Endothelial cell (in vitro differentiated cells): ENCODE data around the gene EYA2. TPM values are rescaled to one million over a fixed set of nuclear protein-coding genes. Genes with fewer than 3 reads are reported as not detected.
"Not testable (repeated sequence)": the region's sequence is repeated elsewhere in the genome, so short reads cannot be mapped to it uniquely, and the experiment has no call there.

Experiments
- DNase-seq: peaks from one replicate; pipeline ENCODE4 v3.0.0; 2021; ENCODE audit warnings: low spot score
- H3K27ac Mint-ChIP-seq: one replicate; pipeline ENCODE4 v1.8.0; 2021; ENCODE audit warnings: mixed read lengths, inconsistent platforms; ENCODE audit not compliant: unreplicated experiment
- H3K27me3 Mint-ChIP-seq: one replicate; pipeline ENCODE4 v1.8.0; 2021; ENCODE audit warnings: mild to moderate bottlenecking, moderate library complexity, mixed read lengths, inconsistent platforms; ENCODE audit not compliant: unreplicated experiment
- H3K36me3 Mint-ChIP-seq: one replicate; pipeline ENCODE4 v1.8.0; 2021; ENCODE audit warnings: mild to moderate bottlenecking, low read depth, mixed read lengths, inconsistent platforms; ENCODE audit not compliant: unreplicated experiment
- H3K4me1 Mint-ChIP-seq: one replicate; pipeline ENCODE4 v1.8.0; 2021; ENCODE audit warnings: mild to moderate bottlenecking, mixed read lengths, inconsistent platforms; ENCODE audit not compliant: unreplicated experiment
- H3K4me3 Mint-ChIP-seq: one replicate; pipeline ENCODE4 v1.8.0; 2021; ENCODE audit warnings: mild to moderate bottlenecking, mixed read lengths, inconsistent platforms; ENCODE audit not compliant: unreplicated experiment
- H3K9me3 Mint-ChIP-seq: one replicate; pipeline ENCODE4 v1.8.0; 2021; ENCODE audit warnings: mixed read lengths, inconsistent platforms; ENCODE audit not compliant: unreplicated experiment
- total RNA-seq: library from RNA; stranded (reverse); fragmentation: NEBNext Ultra II Directional; extraction: Animal tissue kit (Norgen Biotek cat#: 25700); gene quantifications from one replicate; pipeline ENCODE4 v1.2.1, GENCODE V29; 2021; ENCODE audit not compliant: unreplicated experiment
- TF ChIP-seq, protein P1 (sequence below): fragments of 200-600 bp; sonication (generic); IDR thresholded peaks from one replicate; pipeline ENCODE4 v1.5.0; 2021; ENCODE audit warnings: antibody characterized with exemption; ENCODE audit not compliant: unreplicated experiment

The EYA2 gene
- total RNA-seq, 1 donor from 2014 or later: not detected

DNA sequence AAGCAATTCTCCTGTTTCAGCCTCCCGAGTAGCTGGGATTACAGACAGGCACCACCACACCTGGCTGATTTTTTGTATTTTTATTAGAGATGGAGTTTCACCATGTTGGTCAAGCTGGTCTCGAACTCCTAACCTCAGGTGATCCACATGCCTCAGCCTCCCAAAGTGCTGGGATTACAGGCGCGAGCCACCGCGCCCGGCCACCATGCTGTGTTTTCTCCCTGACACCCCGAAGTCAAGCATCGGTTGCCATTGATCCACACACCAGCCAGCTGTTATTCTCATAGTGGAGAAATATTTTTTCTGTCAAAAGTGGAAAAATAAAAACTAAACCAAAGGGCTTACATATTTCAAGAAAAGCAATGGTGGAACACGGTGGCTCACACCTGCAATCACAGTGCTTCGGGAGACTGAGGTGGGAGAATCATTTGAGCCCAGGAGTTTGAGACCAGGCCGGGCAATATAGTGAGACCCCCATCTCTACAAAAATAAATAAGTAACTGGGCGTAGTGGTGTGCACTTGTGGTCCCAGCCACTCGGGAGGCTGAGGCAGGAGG lies 304.4 kb downstream of the EYA2 start:
- no peaks in the 10 kb centered on the region for H3K36me3 Mint-ChIP-seq
- H3K4me3 Mint-ChIP-seq: no peak overlapping the region

DNA sequence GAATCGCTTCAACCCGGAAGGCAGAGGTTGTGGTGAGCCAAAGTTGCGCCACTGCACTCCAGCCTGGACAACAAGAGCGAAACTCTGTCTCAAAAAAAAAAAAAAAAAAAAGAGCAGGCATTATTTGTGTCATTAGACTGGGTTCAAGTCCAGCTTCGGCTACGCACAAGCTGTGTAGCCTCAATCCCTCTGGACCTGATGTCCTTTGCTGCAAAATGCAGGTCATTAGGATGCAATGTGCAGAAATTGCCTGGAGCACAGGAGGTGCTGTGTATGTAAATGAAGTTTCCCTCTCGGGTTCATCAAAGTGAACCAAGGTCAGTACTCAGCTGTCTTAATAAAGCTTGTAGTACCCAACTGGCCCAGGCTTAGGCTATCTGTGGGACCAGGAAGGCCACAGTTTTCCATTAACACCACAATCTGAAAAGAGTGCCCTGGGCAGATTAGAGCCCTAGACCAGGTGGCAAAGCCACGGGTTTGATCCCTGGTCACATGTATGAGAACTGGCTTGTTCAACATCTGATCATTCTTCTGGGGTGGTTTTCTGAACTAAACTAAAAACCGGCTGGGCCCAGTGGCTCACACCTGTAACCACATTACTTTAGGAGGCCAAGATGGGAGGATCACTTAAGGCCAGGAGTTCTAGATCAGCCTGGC lies 306.6 kb downstream of the EYA2 start:
- no peaks in the 10 kb centered on the region for H3K36me3 Mint-ChIP-seq
- H3K4me1 Mint-ChIP-seq: peaks cover 6% of the 10 kb centered on the region
- H3K27ac Mint-ChIP-seq: no peak overlapping the region
- H3K27me3 Mint-ChIP-seq: peaks cover 2% of the 10 kb centered on the region
- no peak overlapping the region for H3K4me3 Mint-ChIP-seq
- no peak for DNase-seq
- TF ChIP-seq, protein P1, sequence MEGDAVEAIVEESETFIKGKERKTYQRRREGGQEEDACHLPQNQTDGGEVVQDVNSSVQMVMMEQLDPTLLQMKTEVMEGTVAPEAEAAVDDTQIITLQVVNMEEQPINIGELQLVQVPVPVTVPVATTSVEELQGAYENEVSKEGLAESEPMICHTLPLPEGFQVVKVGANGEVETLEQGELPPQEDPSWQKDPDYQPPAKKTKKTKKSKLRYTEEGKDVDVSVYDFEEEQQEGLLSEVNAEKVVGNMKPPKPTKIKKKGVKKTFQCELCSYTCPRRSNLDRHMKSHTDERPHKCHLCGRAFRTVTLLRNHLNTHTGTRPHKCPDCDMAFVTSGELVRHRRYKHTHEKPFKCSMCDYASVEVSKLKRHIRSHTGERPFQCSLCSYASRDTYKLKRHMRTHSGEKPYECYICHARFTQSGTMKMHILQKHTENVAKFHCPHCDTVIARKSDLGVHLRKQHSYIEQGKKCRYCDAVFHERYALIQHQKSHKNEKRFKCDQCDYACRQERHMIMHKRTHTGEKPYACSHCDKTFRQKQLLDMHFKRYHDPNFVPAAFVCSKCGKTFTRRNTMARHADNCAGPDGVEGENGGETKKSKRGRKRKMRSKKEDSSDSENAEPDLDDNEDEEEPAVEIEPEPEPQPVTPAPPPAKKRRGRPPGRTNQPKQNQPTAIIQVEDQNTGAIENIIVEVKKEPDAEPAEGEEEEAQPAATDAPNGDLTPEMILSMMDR: no peak
- H3K9me3 Mint-ChIP-seq: no peaks in the 10 kb centered on the region

More for the DNA sequence above, 304.4 kb downstream of the EYA2 start:
- Mint-ChIP-seq H3K27ac (no peak overlapping the region), H3K27me3 (peaks cover 2% of the 10 kb centered on the region), H3K4me1 (peaks cover 10% of the 10 kb centered on the region), H3K9me3 (no peaks in the 10 kb centered on the region)
- TF ChIP-seq, protein P1: no peak
- no peak for DNase-seq

- DNase-seq: no peak
- Mint-ChIP-seq H3K27me3 (peaks cover 4% of the 10 kb centered on the region), H3K4me1 (peaks cover 12% of the 10 kb centered on the region), H3K27ac (no peak overlapping the region), H3K4me3 (no peak overlapping the region), H3K36me3 (peaks cover 5% of the 10 kb centered on the region), H3K9me3 (no peaks in the 10 kb centered on the region)
- TF ChIP-seq, protein P1: no peak
These were observed 308.4 kb downstream of the EYA2 start for GRCh38 chr20:47202733-47203667.

GRCh38 chr20:47204008-47204849 lies 309.6 kb downstream of the EYA2 start:
- Mint-ChIP-seq H3K9me3 (no peaks in the 10 kb centered on the region), H3K36me3 (peaks cover 5% of the 10 kb centered on the region)
- no peak for DNase-seq

DNA sequence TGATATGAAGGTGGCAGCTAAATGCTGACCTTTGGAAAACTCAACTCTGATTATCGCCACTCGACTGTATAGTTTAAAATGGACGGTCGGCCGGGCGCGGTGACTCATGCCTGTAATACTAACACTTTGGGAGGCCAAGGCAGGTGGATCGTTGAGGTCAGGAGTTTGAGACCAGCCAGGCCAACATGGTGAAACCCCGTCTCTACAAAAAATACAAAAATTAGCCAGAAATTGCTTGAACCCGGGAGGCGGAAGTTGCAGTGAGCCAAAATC lies 310.1 kb downstream of the EYA2 start:
- H3K4me3 Mint-ChIP-seq, H3K36me3 Mint-ChIP-seq, H3K27ac Mint-ChIP-seq, H3K27me3 Mint-ChIP-seq, DNase-seq, H3K9me3 Mint-ChIP-seq: not testable (repeated sequence)
- H3K4me1 Mint-ChIP-seq: peaks cover 12% of the 10 kb centered on the region

More at GRCh38 chr20:47204008-47204849, 309.6 kb downstream of the EYA2 start:
- no peak overlapping the region for H3K4me3 Mint-ChIP-seq
- H3K4me1 Mint-ChIP-seq: peaks cover 12% of the 10 kb centered on the region
- TF ChIP-seq, protein P1: no peak
- no peak overlapping the region for H3K27ac Mint-ChIP-seq
- peaks cover 4% of the 10 kb centered on the region for H3K27me3 Mint-ChIP-seq
